HG03108 (cell line): ENCODE data around the gene PCNA.
"Not testable (repeated sequence)": the region's sequence is repeated elsewhere in the genome, so short reads cannot be mapped to it uniquely, and the experiment has no call there.

Experiments
- ATAC-seq: cut with Tn5 transposase; IDR thresholded peaks from one replicate; pipeline ENCODE4 v1.9.1; 2021; ENCODE audit warnings: moderate library complexity; ENCODE audit not compliant: unreplicated experiment

PCNA gene

GRCh38 chr20:5099909-5100308 is 19.8 kb downstream of the PCNA start:
- ATAC-seq = not testable (repeated sequence)

GRCh38 chr20:5099009-5099408 is 20.7 kb downstream of the PCNA start:
- not testable (repeated sequence) for ATAC-seq

- no peak for ATAC-seq
These were observed 23.3 kb downstream of the PCNA start for GRCh38 chr20:5096463-5096862.

GRCh38 chr20:5095931-5096330 is 23.8 kb downstream of the PCNA start:
- ATAC-seq = no peak

- no peak for ATAC-seq
These were observed 24.3 kb downstream of the PCNA start for GRCh38 chr20:5095454-5095853.

- ATAC-seq = no peak
These were observed 26.9 kb downstream of the PCNA start for GRCh38 chr20:5092765-5093339.

- ATAC-seq = no peak
These were observed 27.9 kb downstream of the PCNA start for GRCh38 chr20:5091902-5092301.

GRCh38 chr20:5090191-5090590 is 29.6 kb downstream of the PCNA start:
- ATAC-seq = no peak

GRCh38 chr20:5088688-5089087 is 31.1 kb downstream of the PCNA start:
- ATAC-seq = no peak

- no peak for ATAC-seq
These were observed 34.4 kb downstream of the PCNA start for GRCh38 chr20:5085380-5085779.

- ATAC-seq = peak; percentile 53
These were observed 39.3 kb downstream of the PCNA start for GRCh38 chr20:5080384-5080877.

GRCh38 chr20:5078399-5078958 is 41.3 kb downstream of the PCNA start:
- peak; percentile 93 for ATAC-seq

- no peak for ATAC-seq
These were observed 41.9 kb downstream of the PCNA start for GRCh38 chr20:5077761-5078387.

- not testable (repeated sequence) for ATAC-seq
These were observed 42.8 kb downstream of the PCNA start for GRCh38 chr20:5076913-5077312.

- no peak for ATAC-seq
These were observed 45.5 kb downstream of the PCNA start for GRCh38 chr20:5074232-5074674.

GRCh38 chr20:5073660-5074231 is 46.0 kb downstream of the PCNA start:
- no peak for ATAC-seq

- no peak for ATAC-seq
These were observed 46.8 kb downstream of the PCNA start for GRCh38 chr20:5072756-5073659.

- not testable (repeated sequence) for ATAC-seq
These were observed 47.8 kb downstream of the PCNA start for GRCh38 chr20:5071942-5072341.

GRCh38 chr20:5070570-5070969 is 49.2 kb downstream of the PCNA start:
- no peak for ATAC-seq

- no peak for ATAC-seq
These were observed 49.7 kb downstream of the PCNA start for GRCh38 chr20:5070081-5070480.
